Kidney tubule cell (primary cell): ENCODE measurements around the gene SCGB1A1.

Experiments
- DNase-seq: peaks from one replicate; pipeline ENCODE4 v3.0.0-alpha.2; 2018; ENCODE audit warnings: low spot score

The SCGB1A1 gene

DNA sequence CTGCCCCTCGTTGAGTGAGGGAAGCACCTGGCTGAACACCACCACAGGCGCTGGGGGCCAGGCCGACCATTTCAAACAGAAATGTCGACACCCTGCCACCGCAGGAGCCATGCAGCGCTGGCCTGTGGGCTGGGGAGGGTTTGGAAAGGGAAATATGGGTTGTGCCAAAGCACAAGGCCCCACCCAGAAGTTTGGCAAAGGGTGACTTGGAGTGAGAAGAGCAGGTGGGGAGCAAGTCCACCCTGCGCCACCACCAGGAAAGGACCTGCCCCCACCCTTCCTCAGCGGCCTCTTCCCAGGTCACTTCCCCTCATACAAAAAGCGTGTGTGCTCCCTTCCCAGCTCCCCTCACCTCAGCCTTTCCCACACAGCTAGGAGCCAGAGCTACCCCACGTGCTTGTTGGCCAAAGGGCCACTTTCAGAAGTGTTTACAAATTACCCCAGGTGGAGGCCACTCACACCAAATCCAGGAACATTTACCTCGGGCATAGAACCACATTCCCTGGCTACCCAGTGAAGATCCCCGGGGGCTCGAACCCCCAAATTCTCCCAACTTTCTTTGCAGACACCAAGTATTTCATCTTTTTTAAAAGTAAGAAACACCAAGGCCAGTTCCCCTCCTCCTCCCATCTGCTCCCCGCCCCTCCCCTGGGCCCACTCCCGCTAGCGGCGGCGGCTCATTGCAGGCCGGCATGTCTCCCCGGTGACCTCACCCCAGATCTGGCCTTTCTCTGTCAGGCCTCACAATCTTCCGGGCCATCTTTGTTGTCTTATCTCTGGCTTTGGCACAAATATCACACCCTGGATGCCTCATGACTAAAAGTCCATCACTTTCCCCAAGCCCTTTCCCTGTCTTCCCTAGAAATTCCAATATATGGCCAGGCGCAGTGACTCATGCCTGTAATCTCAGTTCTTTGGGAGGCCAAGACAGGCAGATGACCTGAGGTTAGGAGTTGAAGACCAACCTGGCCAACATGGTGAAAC lies 20.5 kb upstream of the SCGB1A1 start:
- peak; percentile 16 for DNase-seq

DNA sequence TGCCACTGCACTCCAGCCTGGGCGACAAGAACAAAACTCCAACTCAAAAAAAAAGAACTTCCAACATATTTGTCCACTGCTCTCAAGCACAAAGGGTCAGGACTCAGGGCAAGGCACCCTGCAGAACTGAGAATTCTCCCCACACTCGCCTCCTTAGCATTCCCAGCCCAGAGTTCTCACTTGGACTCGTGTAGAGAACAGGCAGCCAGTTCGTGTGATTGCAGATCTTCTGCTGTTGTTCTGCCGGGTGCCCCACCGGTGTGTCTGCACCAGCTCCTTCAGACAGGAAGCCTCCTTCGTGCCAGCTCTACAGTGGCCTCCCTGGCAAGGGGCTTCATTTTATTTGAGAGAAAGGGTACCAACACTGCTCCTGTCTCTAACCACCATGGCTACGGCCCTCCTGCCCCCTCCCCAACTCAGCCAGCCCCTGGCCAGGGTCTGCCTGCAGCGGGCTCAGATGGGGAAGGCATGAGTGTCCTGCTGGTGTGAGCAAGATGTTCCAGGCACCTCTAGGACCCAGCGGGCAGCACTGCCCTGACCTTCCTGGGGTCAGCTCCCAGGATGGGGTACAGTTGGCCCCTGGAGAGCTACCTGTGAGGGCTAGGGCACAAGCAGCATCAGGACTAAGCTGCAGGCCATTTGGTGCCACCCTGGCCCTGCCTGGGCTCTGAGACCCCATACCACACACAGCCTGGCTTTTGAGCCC lies 19.5 kb upstream of the SCGB1A1 start:
- DNase-seq, result no peak

DNA sequence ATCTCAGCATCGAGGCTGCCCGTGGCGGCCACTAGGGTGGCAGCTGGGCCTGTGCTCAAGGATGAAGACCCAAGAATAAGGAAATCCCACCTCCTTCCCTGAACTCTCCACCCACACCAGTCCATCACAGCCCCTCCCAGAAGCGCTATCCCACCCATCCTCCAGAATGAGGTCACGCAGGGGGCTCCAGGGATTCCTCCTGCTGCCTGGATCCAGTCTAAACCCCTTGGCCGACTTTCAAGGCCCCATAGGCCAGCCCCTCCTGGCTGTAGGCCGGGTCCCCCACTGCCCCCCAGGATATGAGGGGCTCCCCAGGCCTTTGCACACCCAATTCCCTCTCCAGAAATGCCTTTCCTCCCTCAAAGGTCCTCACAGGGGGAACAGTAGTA lies 19.0 kb upstream of the SCGB1A1 start:
- DNase-seq, result no peak

DNA sequence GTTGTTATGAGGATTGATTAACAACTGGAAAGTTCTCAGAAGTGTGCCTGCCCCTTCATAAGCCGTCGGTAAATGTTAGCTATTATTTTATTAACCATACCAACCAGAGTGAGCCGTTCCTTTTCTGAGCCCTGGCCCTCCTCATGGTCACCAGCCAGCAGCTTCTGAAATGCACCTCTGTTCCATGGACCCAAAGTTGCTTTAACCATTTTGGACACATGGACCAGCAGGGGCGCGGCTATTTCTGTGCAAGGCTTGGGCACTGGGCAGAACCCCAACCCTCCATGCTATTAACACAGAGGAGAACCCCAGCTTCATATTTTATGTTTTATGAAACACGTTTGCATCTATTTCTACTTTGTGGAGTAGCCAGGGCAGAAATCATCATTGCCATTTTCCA lies 18.6 kb upstream of the SCGB1A1 start:
- no peak for DNase-seq

DNA sequence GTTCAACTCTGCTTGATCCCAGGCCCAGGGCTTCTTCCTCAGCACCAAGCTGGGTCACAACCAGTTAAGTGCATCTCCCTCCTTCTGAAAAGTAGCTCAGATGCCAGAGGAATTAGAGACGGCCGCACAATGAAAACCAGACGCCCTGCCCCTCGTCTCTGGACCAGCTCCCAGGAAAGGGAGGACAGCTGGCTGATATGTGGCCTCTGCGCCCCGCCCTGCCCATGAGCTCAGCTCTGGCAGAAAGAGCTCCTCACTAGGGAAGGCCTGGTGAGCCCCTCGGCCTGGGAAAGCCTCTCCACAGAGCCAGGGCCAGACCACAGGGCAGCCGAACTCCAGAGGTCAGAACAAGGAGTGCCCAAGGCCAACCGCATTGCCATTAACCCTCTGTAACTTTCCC lies 18.1 kb upstream of the SCGB1A1 start:
- no peak for DNase-seq

DNA sequence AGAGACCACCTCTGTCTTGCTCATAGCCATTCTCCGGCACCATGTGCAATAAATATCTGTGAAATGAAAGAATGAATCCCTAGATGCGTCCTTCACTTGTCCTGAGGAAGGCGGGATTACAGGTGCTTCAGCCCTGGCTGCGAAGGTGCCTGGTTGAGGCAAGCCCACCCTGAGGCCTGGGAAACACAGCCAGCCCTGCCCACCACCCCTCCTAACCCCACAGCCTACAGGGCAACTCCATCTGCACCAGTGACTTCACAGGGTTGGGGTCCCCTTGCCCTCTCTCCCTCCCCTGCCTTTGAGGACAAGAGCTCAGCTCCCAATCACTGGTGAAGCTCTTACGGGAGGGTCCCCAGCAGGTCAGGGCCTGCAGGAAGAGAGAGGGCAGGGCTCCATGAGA lies 17.5 kb upstream of the SCGB1A1 start:
- no peak for DNase-seq

DNA sequence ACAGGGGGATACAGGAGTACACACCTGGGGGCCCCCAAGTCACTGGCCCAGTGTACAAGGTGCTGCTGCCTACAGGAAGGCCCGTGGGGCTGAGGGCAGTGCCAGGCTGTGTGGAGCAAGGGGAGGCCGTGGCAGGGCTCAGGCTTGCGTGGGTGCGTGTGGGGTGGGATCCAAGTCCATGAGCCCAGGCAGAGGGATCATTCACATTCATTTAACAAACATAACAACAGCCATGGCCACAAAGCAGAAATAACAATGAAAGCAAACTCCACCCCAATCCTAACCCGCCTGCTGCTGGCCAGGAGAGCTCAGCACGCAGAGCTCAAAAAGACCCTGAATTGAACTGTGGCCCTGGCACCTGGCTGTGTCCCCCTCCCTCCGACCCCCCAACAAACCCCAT lies 17.0 kb upstream of the SCGB1A1 start:
- no peak for DNase-seq

DNA sequence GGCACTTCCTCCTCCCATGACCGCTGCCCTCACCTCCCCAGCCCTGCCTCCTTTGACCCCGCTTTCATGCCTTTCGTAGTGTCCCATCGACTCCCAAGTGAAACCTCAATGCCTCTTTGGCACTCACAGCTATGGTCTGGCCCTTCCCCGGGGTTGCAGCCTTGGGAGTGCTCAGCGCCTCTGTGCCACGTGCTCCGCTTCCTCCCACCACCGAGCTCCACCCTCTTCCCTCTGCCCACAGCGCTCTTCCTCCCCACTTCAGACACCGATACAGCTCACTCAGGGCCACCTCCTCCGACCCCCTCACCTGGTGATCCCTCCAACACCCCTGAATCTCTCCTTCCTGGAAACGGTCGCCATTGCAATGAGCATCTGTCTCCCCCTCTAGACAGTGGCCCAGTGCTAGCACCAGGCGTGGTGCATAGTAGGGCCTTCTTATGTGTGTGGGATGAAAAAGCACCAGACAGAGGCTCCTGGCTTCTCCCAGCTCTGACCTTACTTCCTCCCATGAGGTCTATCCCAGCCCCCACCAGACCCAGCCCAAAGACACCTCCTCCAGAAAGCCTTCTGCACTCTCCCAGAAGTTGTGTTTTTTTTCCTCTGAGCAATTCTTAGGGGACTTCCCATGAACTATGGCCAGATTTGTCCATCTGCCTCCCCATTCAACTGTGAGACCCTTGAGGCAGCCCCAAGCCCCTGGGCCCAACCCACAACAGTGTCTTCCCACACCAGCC lies 16.4 kb upstream of the SCGB1A1 start:
- no peak for DNase-seq

DNA sequence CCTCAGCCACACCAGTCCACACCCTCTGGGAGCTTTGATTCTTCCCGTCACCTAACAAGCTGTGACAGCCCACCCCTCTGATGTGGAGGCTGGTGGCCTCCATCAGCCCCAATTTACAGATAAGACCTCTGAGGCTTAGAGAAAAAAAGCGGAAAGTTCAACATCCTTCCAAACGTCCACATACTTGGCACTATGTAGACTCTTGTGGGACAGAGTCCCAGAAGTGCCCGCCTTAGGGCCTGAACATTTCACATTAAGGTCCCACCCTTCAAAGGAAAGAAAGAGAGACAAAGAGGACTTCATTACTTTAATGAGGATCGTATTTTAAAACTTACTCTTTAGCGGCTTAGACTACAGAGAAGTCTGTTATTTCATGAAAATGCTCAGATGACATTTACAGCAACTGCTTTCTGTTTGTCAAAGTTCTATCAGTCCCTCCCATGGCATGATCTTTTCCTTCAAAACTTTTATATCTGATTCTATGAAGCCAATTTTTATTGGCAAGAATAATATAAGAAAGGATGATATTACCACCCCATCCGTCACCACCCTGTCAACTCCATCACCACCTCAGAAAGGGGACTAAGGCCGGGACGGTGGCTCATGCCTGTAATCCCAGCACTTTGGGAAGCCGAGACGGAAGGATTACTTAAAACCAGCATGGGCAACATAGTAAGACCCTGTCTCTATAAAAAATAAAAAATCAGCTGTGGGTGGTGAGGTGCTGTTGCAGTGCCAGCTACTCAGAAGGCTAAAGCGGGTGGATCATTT lies 15.7 kb upstream of the SCGB1A1 start:
- no peak for DNase-seq

DNA sequence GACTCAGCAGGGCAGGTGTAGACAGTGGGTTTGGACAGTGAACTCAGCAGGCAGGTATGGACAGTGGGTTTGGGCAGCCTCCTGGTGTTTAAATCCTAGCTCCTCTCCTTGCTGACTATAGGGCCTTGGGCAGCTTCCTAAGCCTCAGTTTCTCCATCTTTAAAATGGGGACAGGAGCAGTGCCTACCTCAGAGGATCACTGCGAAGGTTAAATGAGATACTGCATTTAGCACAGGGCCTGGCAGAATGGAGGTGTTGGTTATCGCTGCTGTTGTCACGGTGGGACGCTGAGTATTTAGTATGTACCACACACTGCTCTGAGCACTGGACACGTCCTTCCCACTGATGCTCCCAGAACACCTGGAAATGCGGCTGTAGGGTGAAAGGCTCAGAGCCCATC lies 14.4 kb upstream of the SCGB1A1 start:
- DNase-seq, result no peak

DNA sequence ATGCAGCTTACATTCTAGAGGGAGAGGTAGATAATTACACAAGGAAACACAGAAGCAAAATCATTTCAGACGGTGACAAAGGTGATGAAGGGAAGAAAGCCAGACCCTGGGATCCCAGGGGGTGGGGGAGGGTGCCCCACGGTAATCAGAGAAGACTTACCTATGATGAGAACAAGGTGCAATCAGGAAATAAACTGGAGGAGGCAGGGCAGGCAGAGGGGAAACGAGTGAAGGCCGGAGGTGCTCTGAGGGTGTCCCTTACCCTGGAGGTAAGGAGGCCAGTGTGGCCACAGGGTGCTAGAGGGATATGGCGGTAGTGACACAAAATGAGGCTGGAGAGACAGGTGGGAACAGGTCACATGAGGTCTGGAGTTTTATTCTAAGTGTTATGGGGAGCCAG lies 13.9 kb upstream of the SCGB1A1 start:
- DNase-seq, result no peak

DNA sequence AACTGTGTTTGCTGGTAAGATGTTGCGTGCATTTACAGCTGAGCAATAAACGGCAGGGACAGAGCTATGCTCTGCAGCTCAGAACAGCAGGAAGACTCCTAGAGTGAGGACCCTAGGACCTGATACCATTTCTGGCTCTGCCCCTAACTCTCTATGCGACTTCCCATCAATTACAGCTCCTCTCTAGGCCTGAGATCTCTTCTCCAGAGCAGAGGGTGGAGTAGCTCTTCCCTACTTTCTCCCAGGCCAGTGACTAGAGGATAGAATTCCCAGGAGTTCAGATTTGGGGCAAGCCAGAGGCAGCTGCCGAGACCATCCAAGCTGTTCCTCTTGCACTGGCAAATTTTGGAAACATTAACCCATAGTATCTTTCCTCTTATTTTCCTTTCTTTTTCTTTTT lies 12.8 kb upstream of the SCGB1A1 start:
- DNase-seq, result no peak

DNA sequence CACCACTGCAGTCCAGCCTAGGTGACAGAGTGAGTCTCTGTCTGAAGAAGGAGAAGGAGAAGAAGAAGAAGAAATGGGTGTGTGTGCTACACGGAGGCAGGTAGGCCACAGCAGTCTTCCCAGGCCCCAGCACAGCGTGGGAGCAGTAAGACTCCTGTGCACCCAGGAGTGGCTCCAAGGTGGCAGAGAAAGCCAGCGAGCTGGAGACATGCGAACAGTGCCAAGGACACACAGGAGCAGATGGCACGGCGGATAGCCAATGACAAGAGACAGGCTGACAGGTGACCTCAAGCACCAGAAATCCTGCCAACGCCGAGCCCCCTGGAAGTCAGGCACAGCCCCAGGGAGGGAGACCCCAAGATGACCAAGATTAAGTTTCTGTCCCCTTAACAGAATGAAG lies 9.0 kb upstream of the SCGB1A1 start:
- no peak for DNase-seq

DNA sequence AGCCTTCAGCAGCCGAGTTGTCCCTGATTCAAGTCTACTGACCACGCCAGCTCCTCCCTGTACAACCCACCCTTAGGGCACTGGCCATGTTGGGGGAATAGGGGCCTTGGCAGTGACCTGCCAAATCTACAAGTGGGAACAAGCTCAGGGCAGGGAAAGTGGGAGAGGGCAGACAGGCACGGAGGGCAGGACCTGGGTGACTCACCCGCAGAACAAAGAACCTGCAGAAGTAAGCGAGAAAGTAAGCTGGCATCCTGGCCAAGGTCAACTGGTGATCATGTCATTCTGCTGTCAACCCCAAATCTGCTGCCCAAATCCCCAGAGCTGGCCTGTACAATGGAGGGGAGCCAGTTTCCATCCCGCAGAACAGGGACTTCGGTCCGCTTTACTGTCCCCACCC lies 7.9 kb upstream of the SCGB1A1 start:
- DNase-seq, result no peak

DNA sequence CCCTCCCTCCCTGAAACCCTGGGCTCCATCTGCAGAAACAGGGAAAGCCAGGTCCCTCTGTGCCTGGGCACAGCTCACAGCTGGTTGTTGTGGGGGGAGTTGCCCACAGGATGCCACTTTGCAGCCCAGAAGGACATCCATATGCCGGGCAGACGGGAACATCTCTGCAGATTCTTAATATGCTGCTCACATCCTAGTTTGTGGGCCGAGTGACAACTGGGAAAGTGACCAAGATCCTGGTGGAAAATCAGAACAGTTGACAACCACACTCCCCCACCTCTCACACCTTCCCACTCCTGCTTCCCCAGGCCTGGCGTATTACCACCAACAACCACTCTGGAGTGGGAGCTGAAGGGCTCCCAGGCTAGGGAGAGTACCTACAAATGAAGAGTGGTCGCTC lies 7.3 kb upstream of the SCGB1A1 start:
- DNase-seq, result no peak

DNA sequence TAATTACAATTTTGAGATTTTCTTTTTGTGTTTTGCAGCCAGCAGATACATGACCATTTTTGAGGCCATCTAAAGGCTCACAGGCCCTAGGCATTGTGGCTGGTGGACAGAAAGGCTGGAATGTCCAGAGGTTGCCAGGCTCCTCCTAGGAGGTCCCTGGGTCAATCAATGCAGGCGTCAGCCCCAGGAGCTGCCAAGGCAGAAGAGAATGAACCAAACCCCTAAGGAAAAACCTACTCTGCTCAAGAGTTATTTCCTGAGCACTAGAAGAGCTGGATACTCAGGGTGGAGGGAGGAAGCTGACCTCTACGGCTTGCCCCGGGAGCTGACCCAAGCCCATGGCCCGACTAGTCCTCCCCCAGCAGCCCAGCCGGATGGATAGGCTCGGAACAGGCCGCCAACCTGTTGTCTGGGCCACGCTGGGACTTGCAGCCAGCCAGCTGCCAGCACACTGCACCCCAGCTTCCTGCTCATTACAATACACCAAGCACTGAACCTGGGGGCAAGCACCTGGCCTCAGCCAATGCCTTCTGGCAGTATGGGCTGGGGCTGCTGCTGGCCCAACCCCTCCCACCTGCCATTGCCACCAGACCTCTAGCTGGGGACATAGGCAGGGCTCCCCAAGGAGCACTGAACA lies 5.7 kb upstream of the SCGB1A1 start:
- DNase-seq, result no peak

DNA sequence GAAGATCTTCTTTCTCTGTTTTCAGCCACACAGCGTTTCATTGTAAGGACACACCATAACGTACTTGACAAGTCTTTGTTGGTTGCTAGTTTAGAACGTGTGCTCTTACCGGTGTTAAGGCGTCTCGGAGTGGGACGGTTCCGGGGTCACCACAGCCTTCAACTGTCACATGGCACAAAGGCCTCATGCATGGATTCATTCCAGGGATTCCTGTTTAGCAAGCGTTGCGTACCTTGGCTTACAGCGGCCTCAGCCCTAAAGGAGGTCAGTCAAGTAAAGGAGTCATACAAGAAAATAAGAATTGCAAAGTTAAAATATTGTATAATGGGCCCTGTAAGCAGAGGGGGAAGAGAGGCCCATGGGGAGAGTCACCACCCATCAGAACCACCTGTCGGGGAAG lies 2.2 kb upstream of the SCGB1A1 start:
- peak; percentile 31 for DNase-seq

DNA sequence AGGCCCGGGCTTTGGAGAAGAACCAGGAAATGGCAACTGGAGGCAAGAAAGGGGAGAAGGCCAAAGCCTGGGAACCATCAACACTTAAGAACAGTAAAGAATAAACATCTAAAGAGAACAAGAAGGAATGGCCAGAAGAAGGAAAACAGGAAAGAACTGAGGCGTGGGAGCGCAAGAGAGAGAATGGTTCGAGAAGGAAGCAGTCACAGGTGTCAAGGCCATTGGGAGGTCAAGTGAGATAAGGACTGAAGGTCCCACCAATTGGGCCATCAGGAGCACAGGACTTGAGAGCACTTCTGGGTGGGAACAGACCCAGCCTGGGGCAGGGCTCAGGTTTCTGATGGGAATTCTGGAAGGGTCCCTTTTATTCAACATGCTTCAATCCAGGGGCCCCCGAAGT lies 697 bp upstream of the SCGB1A1 start:
- DNase-seq, result no peak

DNA sequence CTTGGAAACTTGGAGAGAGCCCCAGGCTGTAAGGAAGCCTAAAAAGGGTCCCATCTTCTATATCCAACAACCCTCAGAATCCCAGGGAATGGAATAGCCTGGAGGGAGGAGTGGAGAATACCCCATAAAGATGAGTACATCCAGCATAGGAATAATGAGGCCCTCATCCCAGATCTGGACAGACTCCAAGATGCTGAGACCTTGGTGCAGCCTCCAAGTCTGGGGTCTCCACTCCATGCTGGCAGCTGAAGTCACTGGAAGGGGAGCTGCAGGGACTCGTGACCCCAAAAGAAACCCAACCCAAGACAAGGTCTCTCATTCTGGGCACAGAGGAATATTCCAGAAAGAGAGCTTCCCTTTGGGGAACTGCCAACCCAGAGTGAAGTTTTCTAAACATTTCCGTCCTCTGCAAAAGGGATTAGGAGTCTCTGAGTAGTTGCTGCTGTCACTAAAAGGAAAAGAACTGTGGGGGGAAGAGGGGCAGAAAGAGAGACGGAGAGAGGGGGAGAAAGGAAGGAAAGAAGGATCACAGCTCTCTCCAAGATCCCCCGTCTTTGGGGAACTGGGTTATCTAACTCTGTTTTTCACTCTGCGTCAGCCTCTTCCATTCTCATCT lies 589 bp downstream of the SCGB1A1 start:
- no peak for DNase-seq

DNA sequence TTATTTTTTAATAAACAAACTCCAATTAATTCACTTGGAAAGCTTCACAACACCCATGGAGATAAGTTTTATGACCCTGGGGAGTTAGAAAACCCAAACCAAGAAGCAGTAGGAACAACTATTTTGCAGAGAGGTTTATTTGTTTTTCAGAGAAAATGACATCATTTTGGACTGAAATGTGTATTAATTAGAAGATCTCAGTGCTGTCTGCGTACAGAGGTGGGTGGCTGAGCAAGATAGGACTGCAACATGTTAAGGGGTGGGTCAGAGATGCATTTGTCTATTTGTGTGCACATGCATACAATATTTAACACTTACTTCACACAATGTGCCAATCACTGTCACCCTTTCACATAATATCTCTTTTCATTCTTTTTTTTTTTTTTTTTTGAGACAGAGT lies 1.1 kb downstream of the SCGB1A1 start:
- DNase-seq, result no peak

DNA sequence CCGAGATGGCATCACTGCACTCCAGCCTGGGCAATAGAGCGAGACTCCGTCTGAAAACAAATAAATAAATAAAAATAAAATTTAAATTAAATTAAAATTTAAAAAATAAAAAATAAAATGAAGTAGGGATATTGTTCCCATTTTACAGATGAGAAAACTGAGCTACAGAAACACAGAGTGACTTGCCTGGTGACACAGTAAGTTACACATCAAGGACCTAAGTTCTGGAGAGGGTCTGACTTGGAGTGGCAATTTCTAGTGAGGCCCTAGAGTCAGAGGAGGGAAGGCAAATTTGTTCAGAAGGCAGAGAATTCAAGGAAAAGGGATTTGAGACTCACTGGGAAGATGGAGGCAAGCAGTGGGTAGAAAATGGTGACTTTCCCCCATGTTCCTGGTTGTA lies 2.0 kb downstream of the SCGB1A1 start:
- DNase-seq, result no peak
